GM08714 (cell line): ENCODE measurements around the gene MTNR1B.

Source experiments
- H3K4me3 ChIP-seq: fragments of 200-500 bp; sonication (Bioruptor generic); 2 replicates; pipeline ENCODE4 v1.5.1; 2014; ENCODE audit warnings: mild to moderate bottlenecking, low read length, inconsistent platforms
- ZNF274 ChIP-seq: IDR thresholded peaks from 2 replicates; pipeline ENCODE4 v1.6.1; 2012; ENCODE audit warnings: mild to moderate bottlenecking, low read depth, low read length

Gene MTNR1B

GRCh38 chr11:93001806-93002205, 32.4 kb downstream of the MTNR1B start:
- no peak overlapping the region for H3K4me3 ChIP-seq
- TF ChIP-seq ZNF274 = no peak

DNA sequence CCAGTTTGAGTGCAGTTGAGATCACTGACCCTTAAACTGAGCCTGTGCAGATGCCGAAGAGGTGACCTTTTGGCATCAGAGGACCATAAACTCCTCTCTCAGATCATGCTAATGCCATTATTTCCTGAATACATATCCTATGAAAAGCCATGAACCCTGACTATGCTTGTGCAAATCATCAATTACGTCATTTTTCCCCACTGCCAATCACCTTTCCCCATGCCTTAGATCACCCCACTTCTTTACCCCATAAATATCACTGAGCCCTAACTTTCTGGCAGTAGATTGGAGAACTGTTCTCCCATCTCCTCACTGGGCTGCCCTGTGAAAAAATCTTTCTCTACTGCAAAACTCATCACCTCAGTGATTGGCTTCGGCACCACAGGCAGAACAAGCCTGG, 32.9 kb downstream of the MTNR1B start:
- no peak overlapping the region for H3K4me3 ChIP-seq
- no peak for TF ChIP-seq ZNF274

GRCh38 chr11:93005239-93005638, 35.8 kb downstream of the MTNR1B start:
- TF ChIP-seq ZNF274 = no peak
- H3K4me3 ChIP-seq = no peak overlapping the region

- TF ChIP-seq ZNF274 = no peak
- H3K4me3 ChIP-seq = no peak overlapping the region
Measured at GRCh38 chr11:93013646-93014045, 44.2 kb downstream of the MTNR1B start.

DNA sequence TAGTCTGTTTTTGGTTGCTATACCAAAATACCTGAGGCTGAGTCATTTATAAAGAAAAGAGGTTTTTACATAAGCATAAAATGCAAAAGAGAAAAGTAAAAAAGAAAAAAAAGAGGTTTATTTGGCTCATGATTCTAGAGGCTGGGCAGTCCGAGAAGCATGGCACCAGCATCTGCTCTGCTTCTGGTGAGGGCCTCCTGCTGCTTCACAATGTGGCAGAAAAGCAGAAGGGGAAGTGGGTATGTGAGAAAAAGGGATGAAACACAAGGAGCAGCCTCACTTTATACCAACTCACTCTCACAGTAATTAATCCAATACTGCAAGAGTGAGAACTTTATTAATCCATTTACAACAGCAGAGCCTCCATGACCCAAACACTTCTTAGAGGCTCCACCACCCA, 47.1 kb downstream of the MTNR1B start:
- TF ChIP-seq ZNF274 = no peak
- H3K4me3 ChIP-seq = no peak overlapping the region

DNA sequence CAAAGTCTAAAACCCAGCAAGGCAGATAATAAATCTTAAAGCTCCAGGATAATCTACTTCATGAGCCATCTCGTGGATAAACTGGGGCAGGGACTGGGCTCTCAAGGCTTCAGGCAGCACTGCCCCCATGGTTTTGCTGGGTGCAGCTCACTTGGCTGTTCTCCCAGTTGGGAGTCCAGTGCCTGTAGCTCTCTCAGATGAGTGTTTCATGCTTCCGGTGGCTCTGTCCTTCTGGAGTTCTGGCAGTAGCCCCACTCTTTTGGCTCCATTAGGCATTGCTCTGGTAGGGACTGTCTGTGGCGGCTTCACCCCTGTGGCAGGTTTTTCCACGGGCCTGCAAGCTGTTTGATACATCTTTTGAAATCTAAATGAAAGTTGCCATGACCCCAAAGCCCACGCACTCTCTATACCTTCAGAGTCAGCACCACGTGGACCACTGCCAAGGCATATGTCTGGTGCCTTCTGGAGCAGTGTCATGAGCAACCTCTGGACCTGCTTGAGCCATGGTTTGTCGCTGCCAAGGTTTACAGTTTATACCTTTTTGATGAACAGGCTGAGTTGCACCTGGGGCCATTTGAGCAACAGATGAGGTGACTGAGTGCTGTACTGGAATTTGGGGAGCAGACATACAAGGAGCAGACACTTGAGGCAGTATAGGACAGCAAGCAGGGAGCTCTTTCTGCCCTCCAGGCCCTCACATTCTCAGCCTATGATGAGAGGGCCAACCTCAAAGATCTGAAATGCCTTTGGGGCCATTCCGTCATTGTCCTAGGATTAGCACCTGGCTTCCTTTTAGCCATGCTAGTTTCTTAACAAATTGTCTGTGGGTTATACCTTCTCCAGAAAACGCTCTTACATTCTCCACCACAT, 48.6 kb downstream of the MTNR1B start:
- TF ChIP-seq ZNF274 = no peak
- H3K4me3 ChIP-seq = no peak overlapping the region

GRCh38 chr11:93020248-93021046, 51.0 kb downstream of the MTNR1B start:
- no peak for TF ChIP-seq ZNF274
- no peak overlapping the region for H3K4me3 ChIP-seq

DNA sequence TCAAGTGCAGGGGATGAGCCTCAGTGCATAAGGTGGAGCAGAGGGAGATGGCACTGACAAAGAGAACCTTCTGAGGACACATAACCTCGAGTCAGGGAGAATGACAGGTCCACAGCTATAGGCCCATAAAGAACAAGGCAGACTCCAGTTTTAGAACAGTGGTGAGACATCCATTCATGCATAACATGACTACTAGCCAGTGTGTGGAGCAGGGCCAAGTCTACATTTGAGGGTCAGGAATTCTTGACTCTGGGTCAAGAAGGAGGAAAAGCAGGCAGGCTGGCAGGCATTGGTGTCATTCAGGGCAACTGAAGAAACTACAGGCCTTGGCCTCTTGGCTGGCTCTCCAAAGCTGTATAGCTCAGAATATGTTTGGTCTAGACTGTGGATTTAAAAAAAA, 54.9 kb downstream of the MTNR1B start:
- TF ChIP-seq ZNF274 = no peak
- H3K4me3 ChIP-seq = no peak overlapping the region

DNA sequence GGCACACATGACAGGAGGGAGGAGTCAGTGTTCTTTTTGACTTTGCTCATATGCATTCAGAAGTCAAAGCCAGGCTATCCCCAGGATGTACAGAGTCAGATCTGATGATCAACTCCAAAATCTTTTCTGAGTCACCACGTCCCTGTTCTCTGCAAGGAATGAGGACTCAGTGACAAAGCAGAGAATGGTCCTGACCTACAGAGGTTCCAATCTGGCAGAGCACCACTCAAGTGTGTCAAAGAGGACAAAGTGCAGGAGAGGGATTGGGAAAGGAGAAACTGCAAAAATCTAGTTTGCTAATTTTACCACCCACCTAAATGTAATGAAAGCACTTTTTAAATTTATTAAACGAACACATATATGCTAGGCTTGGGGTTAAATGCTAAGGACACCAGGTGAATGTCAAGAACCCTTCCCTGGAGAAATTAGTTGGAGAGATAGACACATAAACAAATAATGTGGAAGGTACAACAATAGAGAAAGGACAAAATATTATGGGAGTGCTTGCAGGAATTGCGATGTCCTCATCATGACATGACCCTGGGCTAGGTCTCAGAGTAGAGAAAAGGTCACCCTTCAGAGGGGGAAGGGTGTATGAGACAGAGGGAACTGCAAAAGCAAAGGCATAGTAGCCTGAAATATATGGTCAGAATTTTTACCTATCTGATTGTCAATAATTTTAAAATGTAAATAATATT, 56.3 kb downstream of the MTNR1B start:
- TF ChIP-seq ZNF274 = no peak
- H3K4me3 ChIP-seq = no peak overlapping the region

DNA sequence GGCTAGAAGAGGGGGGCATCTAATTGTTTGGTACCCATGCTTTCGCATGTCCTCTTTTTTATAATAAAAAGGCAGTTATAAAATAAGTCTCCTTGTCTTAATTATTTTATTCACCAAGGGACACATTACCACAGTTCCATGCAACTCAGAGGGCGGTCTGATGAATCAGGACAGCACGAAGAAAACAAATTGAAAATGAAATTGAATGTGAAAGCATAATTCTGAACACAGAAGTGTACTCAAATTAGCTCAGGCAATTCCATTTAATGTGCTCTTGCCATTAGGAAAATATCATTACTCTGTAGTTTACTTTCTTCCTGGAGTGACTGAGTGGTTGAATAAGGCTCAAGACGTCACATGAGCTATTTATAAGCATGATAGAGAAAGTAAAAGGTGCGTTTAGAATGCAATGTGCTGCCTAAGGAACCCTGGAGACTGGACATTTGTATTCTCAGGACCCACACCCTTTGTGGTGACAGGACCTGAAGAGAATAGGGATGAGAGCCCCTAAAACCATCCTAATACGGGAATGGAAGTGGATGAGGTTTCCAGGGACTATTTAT, 59.6 kb downstream of the MTNR1B start:
- no peak overlapping the region for H3K4me3 ChIP-seq
- TF ChIP-seq ZNF274 = no peak

GRCh38 chr11:93031386-93031785, 61.9 kb downstream of the MTNR1B start:
- no peak overlapping the region for H3K4me3 ChIP-seq
- TF ChIP-seq ZNF274 = no peak
